GM19099 (cell line): Measurements from ENCODE around the gene KRTAP2-2.

Experiments used
- POLR2A ChIP-seq: IDR thresholded peaks from 3 replicates; pipeline ENCODE4 v1.6.1; 2011; ENCODE audit warnings: low read depth; ENCODE audit not compliant: insufficient read length; ENCODE audit errors: extremely low read depth

KRTAP2-2 gene

GRCh38 chr17:41029633-41030245 lies 25.3 kb downstream of the KRTAP2-2 start, which contains the start of gene KRTAP1-4:
Gene KRTAP1-4, minus strand, starts transcription at chr17:41030195. Its CDS starts 117 bp downstream, at chr17:41030078.
- TF ChIP-seq POLR2A, result no peak

- no peak for TF ChIP-seq POLR2A
Measured at GRCh38 chr17:41026715-41027471, 28.1 kb downstream of the KRTAP2-2 start, which contains the start of gene KRTAP1-5. Gene KRTAP1-5, minus strand, starts transcription at chr17:41027208. Its CDS starts 53 bp downstream, at chr17:41027155.

GRCh38 chr17:41024697-41025096 lies 30.3 kb downstream of the KRTAP2-2 start:
- no peak for TF ChIP-seq POLR2A

- TF ChIP-seq POLR2A, result no peak
Measured at GRCh38 chr17:41020336-41020735, 34.7 kb downstream of the KRTAP2-2 start.

- no peak for TF ChIP-seq POLR2A
Measured at GRCh38 chr17:41019415-41019814, 35.6 kb downstream of the KRTAP2-2 start.

GRCh38 chr17:41018541-41018940 lies 36.5 kb downstream of the KRTAP2-2 start:
- TF ChIP-seq POLR2A, result no peak

- no peak for TF ChIP-seq POLR2A
Measured at GRCh38 chr17:41016578-41017215, 38.3 kb downstream of the KRTAP2-2 start.

- TF ChIP-seq POLR2A, result no peak
Measured at GRCh38 chr17:41015454-41015853, 39.6 kb downstream of the KRTAP2-2 start.

- TF ChIP-seq POLR2A, result no peak
Measured at GRCh38 chr17:41013606-41014005, 41.4 kb downstream of the KRTAP2-2 start.

- no peak for TF ChIP-seq POLR2A
Measured at GRCh38 chr17:41013181-41013580, 41.8 kb downstream of the KRTAP2-2 start.

- TF ChIP-seq POLR2A, result no peak
Measured at GRCh38 chr17:41012326-41013120, 42.5 kb downstream of the KRTAP2-2 start.

- no peak for TF ChIP-seq POLR2A
Measured at GRCh38 chr17:41010441-41010840, 44.6 kb downstream of the KRTAP2-2 start.

GRCh38 chr17:41009936-41010335 lies 45.1 kb downstream of the KRTAP2-2 start:
- TF ChIP-seq POLR2A, result no peak

- TF ChIP-seq POLR2A, result no peak
Measured at GRCh38 chr17:41009301-41009760, 45.7 kb downstream of the KRTAP2-2 start.

GRCh38 chr17:41008811-41009210 lies 46.2 kb downstream of the KRTAP2-2 start, which contains the start of gene KRTAP3-1:
Gene KRTAP3-1, minus strand, starts transcription at chr17:41009128. Its CDS starts 54 bp downstream, at chr17:41009074.
- TF ChIP-seq POLR2A, result no peak
